ENCODE measurements around the gene RNASEH1. TPM values are rescaled to one million over a fixed set of nuclear protein-coding genes. Genes with fewer than 3 reads are reported as not detected.

Gene RNASEH1
- total RNA-seq, 1 donor from 2014 or later: 26.8 TPM

- DNase-seq (ENCODE audit: low spot score): no peak
- no peak overlapping the region for H3K27ac ChIP-seq
Observed at GRCh38 chr2:3523551-3524041, 34.5 kb downstream of the RNASEH1 start.

GRCh38 chr2:3522961-3523421 is 35.1 kb downstream of the RNASEH1 start:
- Histone ChIP-seq H3K4me3 (no peak overlapping the region), H4K20me1 (ENCODE audit: low read depth) (no peaks in the 10 kb centered on the region), H3K27ac (no peak overlapping the region), H3K4me2 (no peak overlapping the region), H3K9me3 (ENCODE audit: low read depth) (no peaks in the 10 kb centered on the region), H3K4me1 (peaks cover 8% of the 10 kb centered on the region), H3F3A (ENCODE audit: low read depth) (peaks cover 24% of the 10 kb centered on the region), H2AFZ (replicated peaks) (no peak overlapping the region), H3K9ac (no peak overlapping the region), H3K27me3 (no peaks in the 10 kb centered on the region), H3K79me2 (ENCODE audit: low read depth) (peaks cover 4% of the 10 kb centered on the region), H3K36me3 (no peaks in the 10 kb centered on the region)
- Mint-ChIP-seq H3K4me1 (peaks cover 20% of the 10 kb centered on the region), H3K27ac (no peak overlapping the region), H3K36me3 (peaks cover 3% of the 10 kb centered on the region), H3K9me3 (no peaks in the 10 kb centered on the region), H3K27me3 (ENCODE audit: insufficient read depth, low read depth) (peaks cover 4% of the 10 kb centered on the region), H3K4me3 (no peak overlapping the region)
- TF ChIP-seq EZH2 (IDR thresholded peaks at IDR 0.05) (no peak), CTCF (IDR thresholded peaks at IDR 0.05) (no peak), EZH2phosphoT487 (IDR thresholded peaks at IDR 0.05) (no peak)
- no peak for DNase-seq (ENCODE audit: low spot score)

More at GRCh38 chr2:3523551-3524041, 34.5 kb downstream of the RNASEH1 start:
- H3K36me3 Mint-ChIP-seq: peaks cover 3% of the 10 kb centered on the region
- H3K27me3 Mint-ChIP-seq (ENCODE audit: insufficient read depth, low read depth): peaks cover 2% of the 10 kb centered on the region
- H4K20me1 ChIP-seq (ENCODE audit: low read depth): no peaks in the 10 kb centered on the region
- H3K9ac ChIP-seq: no peak overlapping the region
- H3K4me3 Mint-ChIP-seq: no peak overlapping the region
- no peak overlapping the region for H2AFZ ChIP-seq (replicated peaks)
- no peaks in the 10 kb centered on the region for H3K36me3 ChIP-seq
- no peaks in the 10 kb centered on the region for H3K27me3 ChIP-seq
- H3K4me3 ChIP-seq: no peak overlapping the region
- no peak overlapping the region for H3K4me2 ChIP-seq
- H3K4me1 Mint-ChIP-seq: peaks cover 18% of the 10 kb centered on the region
- H3K79me2 ChIP-seq (ENCODE audit: low read depth): no peaks in the 10 kb centered on the region
- no peaks in the 10 kb centered on the region for H3K9me3 Mint-ChIP-seq
- H3K4me1 ChIP-seq: peaks cover 8% of the 10 kb centered on the region
- H3K9me3 ChIP-seq (ENCODE audit: low read depth): no peaks in the 10 kb centered on the region
- TF ChIP-seq EZH2 (IDR thresholded peaks at IDR 0.05) (no peak), EZH2phosphoT487 (IDR thresholded peaks at IDR 0.05) (no peak), CTCF (IDR thresholded peaks at IDR 0.05) (no peak)
- no peak overlapping the region for H3K27ac Mint-ChIP-seq
- H3F3A ChIP-seq (ENCODE audit: low read depth): peaks cover 18% of the 10 kb centered on the region

DNA sequence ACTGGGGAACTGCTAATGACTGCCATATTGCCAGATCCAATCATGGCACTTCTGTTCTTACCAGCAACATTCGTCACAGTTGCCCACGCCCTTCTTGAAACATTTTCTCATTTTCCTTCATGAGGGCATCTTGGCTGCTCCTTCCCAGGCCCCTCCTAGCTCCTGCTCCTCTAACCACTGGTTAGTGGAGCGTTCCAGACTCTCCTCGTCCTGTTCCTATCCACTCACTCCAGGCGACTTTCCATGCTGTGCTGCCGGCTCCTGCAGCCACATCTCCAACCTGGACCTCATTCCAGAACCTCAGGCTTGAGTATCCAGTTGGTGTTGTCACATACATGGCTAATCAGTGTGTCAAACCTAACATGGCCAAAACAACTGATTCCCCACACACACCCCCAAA is 37.5 kb downstream of the RNASEH1 start:
- no peak for TF ChIP-seq EZH2 (IDR thresholded peaks at IDR 0.05)
- TF ChIP-seq EZH2phosphoT487 (IDR thresholded peaks at IDR 0.05): no peak
- no peak for TF ChIP-seq CTCF (IDR thresholded peaks at IDR 0.05)
- H3K9me3 ChIP-seq (ENCODE audit: low read depth): no peaks in the 10 kb centered on the region
- H2AFZ ChIP-seq (replicated peaks): no peak overlapping the region
- Mint-ChIP-seq H3K4me1 (peaks cover 23% of the 10 kb centered on the region), H3K27ac (no peak overlapping the region), H3K4me3 (peak overlapping the region; percentile 85), H3K9me3 (peaks cover 3% of the 10 kb centered on the region), H3K36me3 (peaks cover 12% of the 10 kb centered on the region), H3K27me3 (ENCODE audit: insufficient read depth, low read depth) (peaks cover 2% of the 10 kb centered on the region)
- peak overlapping the region; percentile 81 for H3K4me2 ChIP-seq
- H3K9ac ChIP-seq: no peak overlapping the region
- no peak for DNase-seq (ENCODE audit: low spot score)
- H3F3A ChIP-seq (ENCODE audit: low read depth): peaks cover 25% of the 10 kb centered on the region
- H4K20me1 ChIP-seq (ENCODE audit: low read depth): no peaks in the 10 kb centered on the region
- H3K4me1 ChIP-seq: peaks cover 8% of the 10 kb centered on the region
- peaks cover 5% of the 10 kb centered on the region for H3K36me3 ChIP-seq
- no peak overlapping the region for H3K27ac ChIP-seq
- H3K27me3 ChIP-seq: no peaks in the 10 kb centered on the region
- no peak overlapping the region for H3K4me3 ChIP-seq
- H3K79me2 ChIP-seq (ENCODE audit: low read depth): peaks cover 20% of the 10 kb centered on the region
